DOHH2 (cell line): ENCODE data around the gene E2F4.

Source experiments
- H3F3A ChIP-seq: fragments of 200-600 bp; sonication (generic), shearing (Covaris generic); 2 replicates; pipeline ENCODE4 v1.6.0; 2016; ENCODE audit warnings: antibody characterized with exemption, mild to moderate bottlenecking; ENCODE audit not compliant: control insufficient read depth, insufficient read depth
- H3K27ac ChIP-seq: fragments of 200-600 bp; sonication (generic); 2 replicates; pipeline ENCODE4 v1.5.1; 2014; ENCODE audit warnings: low read depth, mild to moderate bottlenecking, low read length, moderate library complexity
- H3K27me3 ChIP-seq: fragments of 200-600 bp; sonication (generic); 2 replicates; pipeline ENCODE4 v1.6.1; 2014; ENCODE audit warnings: mild to moderate bottlenecking, low read length, mixed read lengths; ENCODE audit not compliant: control insufficient read depth
- H3K36me3 ChIP-seq: fragments of 200-600 bp; sonication (generic); 2 replicates; pipeline ENCODE4 v1.6.1; 2014; ENCODE audit warnings: mild to moderate bottlenecking, low read length, moderate library complexity, mixed read lengths; ENCODE audit not compliant: control insufficient read depth
- H3K4me1 ChIP-seq: fragments of 200-600 bp; sonication (generic); 2 replicates; pipeline ENCODE4 v1.6.1; 2014; ENCODE audit warnings: mild to moderate bottlenecking, low read length, mixed read lengths; ENCODE audit not compliant: control insufficient read depth
- H3K4me2 ChIP-seq: fragments of 200-600 bp; sonication (generic); 2 replicates; pipeline ENCODE4 v1.6.0; 2014; ENCODE audit warnings: mild to moderate bottlenecking, low read length, moderate library complexity
- H3K4me3 ChIP-seq: fragments of 200-600 bp; sonication (generic); 2 replicates; pipeline ENCODE4 v1.5.1; 2014; ENCODE audit warnings: mild to moderate bottlenecking, low read length, mixed read lengths
- H3K79me2 ChIP-seq: fragments of 200-600 bp; sonication (generic); 2 replicates; pipeline ENCODE4 v1.6.1; 2014; ENCODE audit warnings: mild to moderate bottlenecking, low read length, mixed read lengths; ENCODE audit not compliant: control insufficient read depth
- H3K9me2 ChIP-seq: fragments of 200-600 bp; sonication (generic); replicated peaks from 2 replicates; pipeline ENCODE4 v1.6.1; 2014; ENCODE audit warnings: mild to moderate bottlenecking, low read length, mixed read lengths; ENCODE audit not compliant: control insufficient read depth
- H3K9me3 ChIP-seq: fragments of 200-600 bp; sonication (generic); 2 replicates; pipeline ENCODE4 v1.6.1; 2014; ENCODE audit warnings: antibody characterized with exemption, low read length, mixed read lengths; ENCODE audit not compliant: control insufficient read depth, insufficient read depth
- H4K20me1 ChIP-seq: fragments of 200-600 bp; sonication (generic); 2 replicates; pipeline ENCODE4 v1.6.0; 2014; ENCODE audit warnings: low read depth, mild to moderate bottlenecking, antibody characterized with exemption, low read length, moderate library complexity; ENCODE audit not compliant: control insufficient read depth, insufficient read depth
- EZH2phosphoT487 ChIP-seq: fragments of 200-600 bp; sonication (generic); IDR thresholded peaks from 2 replicates; pipeline ENCODE4 v1.6.1; 2017; ENCODE audit warnings: borderline replicate concordance, mild to moderate bottlenecking, antibody characterized with exemption, low read length, moderate library complexity, mixed read lengths
- TF ChIP-seq, protein P1 (sequence below): fragments of 200-600 bp; sonication (generic); IDR thresholded peaks from one replicate; pipeline ENCODE4 v1.5.1; 2014; ENCODE audit warnings: antibody characterized with exemption, mild to moderate bottlenecking, low read depth, low read length; ENCODE audit not compliant: poor library complexity, severe bottlenecking

The E2F4 gene

GRCh38 chr16:67163999-67164558 lies 27.9 kb upstream of the E2F4 start:
- Histone ChIP-seq H3K4me1 (peaks cover 25% of the 10 kb centered on the region), H3K27me3 (peaks cover 47% of the 10 kb centered on the region), H3K36me3 (no peaks in the 10 kb centered on the region), H3K9me2 (no peaks in the 10 kb centered on the region), H3K9me3 (no peaks in the 10 kb centered on the region), H3K79me2 (no peaks in the 10 kb centered on the region), H3K27ac (no peak overlapping the region), H4K20me1 (peaks cover 4% of the 10 kb centered on the region; the same call in 1 of the 2 replicates), H3K4me3 (no peak overlapping the region), H3F3A (no peaks in the 10 kb centered on the region), H3K4me2 (peak overlapping the region; percentile 53)
- TF ChIP-seq EZH2phosphoT487: 0 out of 2 replicates have a peak, but pooled peaks have one; percentile 59
- TF ChIP-seq, protein P1, sequence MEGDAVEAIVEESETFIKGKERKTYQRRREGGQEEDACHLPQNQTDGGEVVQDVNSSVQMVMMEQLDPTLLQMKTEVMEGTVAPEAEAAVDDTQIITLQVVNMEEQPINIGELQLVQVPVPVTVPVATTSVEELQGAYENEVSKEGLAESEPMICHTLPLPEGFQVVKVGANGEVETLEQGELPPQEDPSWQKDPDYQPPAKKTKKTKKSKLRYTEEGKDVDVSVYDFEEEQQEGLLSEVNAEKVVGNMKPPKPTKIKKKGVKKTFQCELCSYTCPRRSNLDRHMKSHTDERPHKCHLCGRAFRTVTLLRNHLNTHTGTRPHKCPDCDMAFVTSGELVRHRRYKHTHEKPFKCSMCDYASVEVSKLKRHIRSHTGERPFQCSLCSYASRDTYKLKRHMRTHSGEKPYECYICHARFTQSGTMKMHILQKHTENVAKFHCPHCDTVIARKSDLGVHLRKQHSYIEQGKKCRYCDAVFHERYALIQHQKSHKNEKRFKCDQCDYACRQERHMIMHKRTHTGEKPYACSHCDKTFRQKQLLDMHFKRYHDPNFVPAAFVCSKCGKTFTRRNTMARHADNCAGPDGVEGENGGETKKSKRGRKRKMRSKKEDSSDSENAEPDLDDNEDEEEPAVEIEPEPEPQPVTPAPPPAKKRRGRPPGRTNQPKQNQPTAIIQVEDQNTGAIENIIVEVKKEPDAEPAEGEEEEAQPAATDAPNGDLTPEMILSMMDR: no peak

DNA sequence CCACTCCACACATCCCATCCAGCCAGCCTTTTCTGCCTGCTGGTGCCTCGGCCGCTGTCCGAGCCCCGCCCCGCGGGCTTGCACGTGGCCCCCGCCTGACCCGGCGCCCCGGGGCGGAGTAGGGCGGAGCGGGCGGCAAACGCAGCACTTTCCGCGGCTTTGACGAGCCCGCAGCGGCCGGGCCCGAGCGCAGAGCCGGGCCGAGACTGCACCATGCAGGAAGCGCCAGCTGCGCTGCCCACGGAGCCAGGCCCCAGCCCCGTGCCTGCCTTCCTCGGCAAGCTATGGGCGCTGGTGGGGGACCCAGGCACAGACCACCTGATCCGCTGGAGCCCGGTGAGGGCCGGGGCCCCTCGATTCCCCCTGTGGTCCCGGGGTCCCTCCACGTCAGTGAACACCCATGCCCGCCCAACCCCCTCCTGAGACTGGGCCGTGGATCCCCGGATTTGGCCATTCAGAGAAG lies 27.3 kb upstream of the E2F4 start, which contains the start of gene HSF4:
TSS of gene HSF4 (plus strand) at position 147 of the 463 bp plus-strand sequence. CDS start at position 214, 67 bp downstream.
- TF ChIP-seq, protein P1: no peak
- no peak; the same call in 1 of the 2 replicates for TF ChIP-seq EZH2phosphoT487
- Histone ChIP-seq H3K9me3 (no peaks in the 10 kb centered on the region), H3K4me2 (peak within 1 kb of the TSS; percentile 53), H3K4me1 (peaks cover 22% of the 10 kb centered on the region), H3F3A (no peaks in the 10 kb centered on the region), H3K79me2 (no peaks in the 10 kb centered on the region), H3K4me3 (peak within 1 kb of the TSS; percentile 33; the same call in 1 of the 2 replicates), H3K27ac (no peak within 1 kb of the TSS), H3K9me2 (no peaks in the 10 kb centered on the region), H3K36me3 (no peaks in the 10 kb centered on the region), H4K20me1 (peaks cover 4% of the 10 kb centered on the region; the same call in 1 of the 2 replicates), H3K27me3 (peaks cover 52% of the 10 kb centered on the region)

- Histone ChIP-seq H3F3A (no peaks in the 10 kb centered on the region), H3K4me1 (peaks cover 27% of the 10 kb centered on the region), H3K9me3 (no peaks in the 10 kb centered on the region), H3K9me2 (no peaks in the 10 kb centered on the region), H3K79me2 (no peaks in the 10 kb centered on the region), H3K4me2 (no peak overlapping the region), H3K4me3 (no peak overlapping the region), H3K27me3 (peaks cover 58% of the 10 kb centered on the region), H3K27ac (no peak overlapping the region), H4K20me1 (peaks cover 4% of the 10 kb centered on the region; the same call in 1 of the 2 replicates), H3K36me3 (no peaks in the 10 kb centered on the region)
- no peak for TF ChIP-seq EZH2phosphoT487
- TF ChIP-seq, protein P1: no peak
Measured at GRCh38 chr16:67165121-67166078, 26.6 kb upstream of the E2F4 start.
